ENCODE data around the gene IL22RA1.

GRCh38 chr1:24147816-24148215 lies 4.9 kb upstream of the IL22RA1 start:
- TF ChIP-seq, protein P1, sequence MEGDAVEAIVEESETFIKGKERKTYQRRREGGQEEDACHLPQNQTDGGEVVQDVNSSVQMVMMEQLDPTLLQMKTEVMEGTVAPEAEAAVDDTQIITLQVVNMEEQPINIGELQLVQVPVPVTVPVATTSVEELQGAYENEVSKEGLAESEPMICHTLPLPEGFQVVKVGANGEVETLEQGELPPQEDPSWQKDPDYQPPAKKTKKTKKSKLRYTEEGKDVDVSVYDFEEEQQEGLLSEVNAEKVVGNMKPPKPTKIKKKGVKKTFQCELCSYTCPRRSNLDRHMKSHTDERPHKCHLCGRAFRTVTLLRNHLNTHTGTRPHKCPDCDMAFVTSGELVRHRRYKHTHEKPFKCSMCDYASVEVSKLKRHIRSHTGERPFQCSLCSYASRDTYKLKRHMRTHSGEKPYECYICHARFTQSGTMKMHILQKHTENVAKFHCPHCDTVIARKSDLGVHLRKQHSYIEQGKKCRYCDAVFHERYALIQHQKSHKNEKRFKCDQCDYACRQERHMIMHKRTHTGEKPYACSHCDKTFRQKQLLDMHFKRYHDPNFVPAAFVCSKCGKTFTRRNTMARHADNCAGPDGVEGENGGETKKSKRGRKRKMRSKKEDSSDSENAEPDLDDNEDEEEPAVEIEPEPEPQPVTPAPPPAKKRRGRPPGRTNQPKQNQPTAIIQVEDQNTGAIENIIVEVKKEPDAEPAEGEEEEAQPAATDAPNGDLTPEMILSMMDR (IDR thresholded peaks at IDR 0.05): no peak
- TF ChIP-seq POLR2AphosphoS5 (IDR thresholded peaks at IDR 0.05) (no peak), EP300 (IDR thresholded peaks at IDR 0.05) (no peak), POLR2A (IDR thresholded peaks at IDR 0.05) (no peak)
